ENCODE data around the gene RHEX. TPM values are rescaled to one million over a fixed set of nuclear protein-coding genes. Genes with fewer than 3 reads are reported as not detected.

Gene RHEX
- total and polyA plus RNA-seq, 2 donors (not counting 1 experiment from before 2014, with no cell fraction given), result not detected

GRCh38 chr1:206079135-206079534 is 26.2 kb downstream of the RHEX start:
- Histone ChIP-seq H4K20me1 (ENCODE audit: control insufficient read depth, extremely low read depth, insufficient read depth, low read length) (no peaks in the 10 kb centered on the region), H2AFZ (ENCODE audit: low read length) (no peak overlapping the region), H3K9me3 (ENCODE audit: control insufficient read depth, insufficient read depth, low read depth, low read length) (no peaks in the 10 kb centered on the region), H3K36me3 (ENCODE audit: control insufficient read depth, insufficient read depth, low read length) (no peaks in the 10 kb centered on the region), H3K27me3 (ENCODE audit: control insufficient read depth, insufficient read depth, low read length) (peaks cover 12% of the 10 kb centered on the region), H3K9ac (ENCODE audit: insufficient read depth, low read length) (no peak overlapping the region), H3K4me3 (replicated peaks in 1 of 4; ENCODE audit: control extremely low read depth in 1 of 4, insufficient read depth in 1 of 4, low read depth in 3 of 4, low read length in 4 of 4) (no peak overlapping the region), H3K79me2 (ENCODE audit: control insufficient read depth, insufficient read depth, low read length) (no peaks in the 10 kb centered on the region), H3K27ac (ENCODE audit: insufficient read depth, low read length) (no peak overlapping the region), H3K4me2 (ENCODE audit: extremely low read depth, insufficient read depth, low read length) (no peak overlapping the region), H3K4me1 (ENCODE audit: control insufficient read depth, extremely low read depth, insufficient read depth, low read length) (no peaks in the 10 kb centered on the region)
- TF ChIP-seq CTCF (conservative IDR thresholded peaks at IDR 0.05 in 1 of 2, IDR thresholded peaks at IDR 0.05 in 1 of 2; ENCODE audit: low read depth in 1 of 2, low read length in 2 of 2), result no peak
- TF ChIP-seq EZH2 (IDR thresholded peaks at IDR 0.05; ENCODE audit: low read length, missing control alignments), result no peak
- DNase-seq (ENCODE audit: low read depth in 2 of 2), result no peak

GRCh38 chr1:206080026-206080820 is 27.2 kb downstream of the RHEX start:
- DNase-seq (ENCODE audit: low read depth in 2 of 2), result no peak
- Histone ChIP-seq H2AFZ (ENCODE audit: low read length) (no peak overlapping the region), H3K4me3 (replicated peaks in 1 of 4; ENCODE audit: control extremely low read depth in 1 of 4, insufficient read depth in 1 of 4, low read depth in 3 of 4, low read length in 4 of 4) (no peak overlapping the region), H3K4me2 (ENCODE audit: extremely low read depth, insufficient read depth, low read length) (no peak overlapping the region), H3K27me3 (ENCODE audit: control insufficient read depth, insufficient read depth, low read length) (peaks cover 21% of the 10 kb centered on the region), H3K9ac (ENCODE audit: insufficient read depth, low read length) (no peak overlapping the region), H3K36me3 (ENCODE audit: control insufficient read depth, insufficient read depth, low read length) (no peaks in the 10 kb centered on the region), H3K79me2 (ENCODE audit: control insufficient read depth, insufficient read depth, low read length) (no peaks in the 10 kb centered on the region), H4K20me1 (ENCODE audit: control insufficient read depth, extremely low read depth, insufficient read depth, low read length) (no peaks in the 10 kb centered on the region), H3K4me1 (ENCODE audit: control insufficient read depth, extremely low read depth, insufficient read depth, low read length) (no peaks in the 10 kb centered on the region), H3K9me3 (ENCODE audit: control insufficient read depth, insufficient read depth, low read depth, low read length) (no peaks in the 10 kb centered on the region), H3K27ac (ENCODE audit: insufficient read depth, low read length) (no peak overlapping the region)
- TF ChIP-seq CTCF (conservative IDR thresholded peaks at IDR 0.05 in 1 of 2, IDR thresholded peaks at IDR 0.05 in 1 of 2; ENCODE audit: low read depth in 1 of 2, low read length in 2 of 2) (no peak), EZH2 (IDR thresholded peaks at IDR 0.05; ENCODE audit: low read length, missing control alignments) (no peak)

GRCh38 chr1:206081856-206082255 is 28.9 kb downstream of the RHEX start:
- H2AFZ ChIP-seq (ENCODE audit: low read length), result no peak overlapping the region
- no peak overlapping the region for H3K4me2 ChIP-seq (ENCODE audit: extremely low read depth, insufficient read depth, low read length)
- no peak overlapping the region for H3K27ac ChIP-seq (ENCODE audit: insufficient read depth, low read length)
- TF ChIP-seq CTCF (conservative IDR thresholded peaks at IDR 0.05 in 1 of 2, IDR thresholded peaks at IDR 0.05 in 1 of 2; ENCODE audit: low read depth in 1 of 2, low read length in 2 of 2) (no peak), EZH2 (IDR thresholded peaks at IDR 0.05; ENCODE audit: low read length, missing control alignments) (no peak)
- H3K4me3 ChIP-seq (replicated peaks in 1 of 4; ENCODE audit: control extremely low read depth in 1 of 4, insufficient read depth in 1 of 4, low read depth in 3 of 4, low read length in 4 of 4), result no peak overlapping the region
- H3K36me3 ChIP-seq (ENCODE audit: control insufficient read depth, insufficient read depth, low read length), result no peaks in the 10 kb centered on the region
- H3K27me3 ChIP-seq (ENCODE audit: control insufficient read depth, insufficient read depth, low read length), result peaks cover 20% of the 10 kb centered on the region
- H3K79me2 ChIP-seq (ENCODE audit: control insufficient read depth, insufficient read depth, low read length), result no peaks in the 10 kb centered on the region
- no peaks in the 10 kb centered on the region for H4K20me1 ChIP-seq (ENCODE audit: control insufficient read depth, extremely low read depth, insufficient read depth, low read length)
- no peaks in the 10 kb centered on the region for H3K9me3 ChIP-seq (ENCODE audit: control insufficient read depth, insufficient read depth, low read depth, low read length)
- no peak for DNase-seq (ENCODE audit: low read depth in 2 of 2)
- no peak overlapping the region for H3K9ac ChIP-seq (ENCODE audit: insufficient read depth, low read length)
- H3K4me1 ChIP-seq (ENCODE audit: control insufficient read depth, extremely low read depth, insufficient read depth, low read length), result no peaks in the 10 kb centered on the region
